Neural progenitor cell (in vitro differentiated cells): ENCODE results near the gene SYT17. TPM values are rescaled to one million over a fixed set of nuclear protein-coding genes. Genes with fewer than 3 reads are reported as not detected.
A peak's percentile ranks its signal among the peaks of the same experiment; 100 is the strongest.

Experiments used
- DNase-seq: peaks from one replicate; pipeline ENCODE4 v3.0.0-alpha.2; 2016; ENCODE audit warnings: low spot score
- H2AFZ ChIP-seq: fragments of 200-600 bp; sonication (generic); replicated peaks from 2 replicates; pipeline ENCODE4 v1.6.1; 2016; ENCODE audit warnings: antibody characterized with exemption
- H3F3A ChIP-seq: fragments of 200-600 bp; sonication (generic); 2 replicates; pipeline ENCODE4 v1.6.1; 2016; ENCODE audit warnings: antibody characterized with exemption, low read depth
- H3K27ac ChIP-seq: fragments of 200-600 bp; sonication (generic); 2 replicates; pipeline ENCODE4 v1.5.1; 2016; ENCODE audit warnings: mild to moderate bottlenecking
- H3K27me3 ChIP-seq: fragments of 200-600 bp; sonication (generic); 2 replicates; pipeline ENCODE4 v1.6.1; 2016; ENCODE audit warnings: mild to moderate bottlenecking, moderate library complexity
- H3K36me3 ChIP-seq: fragments of 200-600 bp; sonication (generic); 2 replicates; pipeline ENCODE4 v1.5.1; 2016
- H3K4me1 ChIP-seq: fragments of 200-600 bp; sonication (generic); 2 replicates; pipeline ENCODE4 v1.6.1; 2016; ENCODE audit warnings: mixed run types
- H3K4me2 ChIP-seq: fragments of 200-600 bp; sonication (generic); 2 replicates; pipeline ENCODE4 v1.6.1; 2016
- H3K4me3 ChIP-seq: fragments of 200-600 bp; sonication (generic); 2 replicates; pipeline ENCODE4 v1.5.1; 2016
- H3K79me2 ChIP-seq: fragments of 200-600 bp; sonication (generic); 2 replicates; pipeline ENCODE4 v1.6.1; 2016; ENCODE audit warnings: low read depth
- H3K9ac ChIP-seq: fragments of 200-600 bp; sonication (generic); 2 replicates; pipeline ENCODE4 v1.6.1; 2016
- H3K9me3 ChIP-seq: fragments of 200-600 bp; sonication (generic); 2 replicates; pipeline ENCODE4 v1.5.1; 2016; ENCODE audit warnings: low read depth
- H4K20me1 ChIP-seq: fragments of 200-600 bp; sonication (generic); 2 replicates; pipeline ENCODE4 v1.6.1; 2016; ENCODE audit warnings: low read depth
- H3K27ac Mint-ChIP-seq: 3 replicates; pipeline ENCODE4 v1.8.0; 2021; ENCODE audit warnings: mixed read lengths
- H3K27me3 Mint-ChIP-seq: 2 replicates; pipeline ENCODE4 v1.8.0; 2022; ENCODE audit warnings: low read depth, mild to moderate bottlenecking, inconsistent platforms, moderate library complexity, mixed read lengths; ENCODE audit not compliant: insufficient read depth
- H3K36me3 Mint-ChIP-seq: 3 replicates; pipeline ENCODE4 v1.8.0; 2021; ENCODE audit warnings: mixed read lengths
- H3K4me1 Mint-ChIP-seq: 3 replicates; pipeline ENCODE4 v1.8.0; 2021; ENCODE audit warnings: mixed read lengths
- H3K4me3 Mint-ChIP-seq: 3 replicates; pipeline ENCODE4 v1.8.0; 2021; ENCODE audit warnings: mild to moderate bottlenecking, moderate library complexity, mixed read lengths
- H3K9me3 Mint-ChIP-seq: 3 replicates; pipeline ENCODE4 v1.8.0; 2020; ENCODE audit warnings: mixed read lengths
- EZH2 ChIP-seq: fragments of 200-600 bp; sonication (generic); IDR thresholded peaks from 2 replicates; pipeline ENCODE4 v1.6.1; 2017; ENCODE audit warnings: antibody characterized with exemption, mild to moderate bottlenecking, moderate library complexity
- EZH2phosphoT487 ChIP-seq: fragments of 200-600 bp; sonication (generic); IDR thresholded peaks from 2 replicates; pipeline ENCODE4 v1.6.1; 2017; ENCODE audit warnings: antibody characterized with exemption
- total RNA-seq: library from RNA; depleted of rRNA; stranded (reverse); fragments of >200 nt; gene quantifications from 2 replicates; pipeline ENCODE4 v1.2.3, GENCODE V29; 2015; ENCODE audit warnings: low replicate concordance
- TF ChIP-seq, protein P1 (sequence below): fragments of 200-600 bp; sonication (generic); IDR thresholded peaks from 2 replicates; pipeline ENCODE4 v1.5.1; 2017; ENCODE audit warnings: antibody characterized with exemption, mild to moderate bottlenecking

Gene SYT17
- total RNA-seq, 1 donor from 2014 or later = 7.2 TPM

- no peak overlapping the region for H3K27ac Mint-ChIP-seq
- no peak overlapping the region for H3K27ac ChIP-seq
- no peaks in the 10 kb centered on the region for H3K9me3 ChIP-seq
- H2AFZ ChIP-seq = no peak overlapping the region
- H4K20me1 ChIP-seq = no peaks in the 10 kb centered on the region
- H3K27me3 ChIP-seq = no peaks in the 10 kb centered on the region
- no peak for DNase-seq
- H3K27me3 Mint-ChIP-seq = peaks cover 4% of the 10 kb centered on the region
- H3K4me1 ChIP-seq = peaks cover 19% of the 10 kb centered on the region
- H3K36me3 Mint-ChIP-seq = no peaks in the 10 kb centered on the region
- TF ChIP-seq, protein P1, sequence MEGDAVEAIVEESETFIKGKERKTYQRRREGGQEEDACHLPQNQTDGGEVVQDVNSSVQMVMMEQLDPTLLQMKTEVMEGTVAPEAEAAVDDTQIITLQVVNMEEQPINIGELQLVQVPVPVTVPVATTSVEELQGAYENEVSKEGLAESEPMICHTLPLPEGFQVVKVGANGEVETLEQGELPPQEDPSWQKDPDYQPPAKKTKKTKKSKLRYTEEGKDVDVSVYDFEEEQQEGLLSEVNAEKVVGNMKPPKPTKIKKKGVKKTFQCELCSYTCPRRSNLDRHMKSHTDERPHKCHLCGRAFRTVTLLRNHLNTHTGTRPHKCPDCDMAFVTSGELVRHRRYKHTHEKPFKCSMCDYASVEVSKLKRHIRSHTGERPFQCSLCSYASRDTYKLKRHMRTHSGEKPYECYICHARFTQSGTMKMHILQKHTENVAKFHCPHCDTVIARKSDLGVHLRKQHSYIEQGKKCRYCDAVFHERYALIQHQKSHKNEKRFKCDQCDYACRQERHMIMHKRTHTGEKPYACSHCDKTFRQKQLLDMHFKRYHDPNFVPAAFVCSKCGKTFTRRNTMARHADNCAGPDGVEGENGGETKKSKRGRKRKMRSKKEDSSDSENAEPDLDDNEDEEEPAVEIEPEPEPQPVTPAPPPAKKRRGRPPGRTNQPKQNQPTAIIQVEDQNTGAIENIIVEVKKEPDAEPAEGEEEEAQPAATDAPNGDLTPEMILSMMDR = no peak
- TF ChIP-seq EZH2phosphoT487 = no peak
- no peak overlapping the region for H3K9ac ChIP-seq
- H3K9me3 Mint-ChIP-seq = peaks cover 6% of the 10 kb centered on the region
- H3K36me3 ChIP-seq = no peaks in the 10 kb centered on the region
- H3K4me1 Mint-ChIP-seq = peaks cover 12% of the 10 kb centered on the region
- H3K4me3 ChIP-seq = no peak overlapping the region
- no peaks in the 10 kb centered on the region for H3K79me2 ChIP-seq
- no peak overlapping the region for H3K4me2 ChIP-seq
- H3F3A ChIP-seq = no peaks in the 10 kb centered on the region
- no peak overlapping the region for H3K4me3 Mint-ChIP-seq
These were observed 146.8 kb downstream of the SYT17 start for GRCh38 chr16:19314718-19315425.

DNA sequence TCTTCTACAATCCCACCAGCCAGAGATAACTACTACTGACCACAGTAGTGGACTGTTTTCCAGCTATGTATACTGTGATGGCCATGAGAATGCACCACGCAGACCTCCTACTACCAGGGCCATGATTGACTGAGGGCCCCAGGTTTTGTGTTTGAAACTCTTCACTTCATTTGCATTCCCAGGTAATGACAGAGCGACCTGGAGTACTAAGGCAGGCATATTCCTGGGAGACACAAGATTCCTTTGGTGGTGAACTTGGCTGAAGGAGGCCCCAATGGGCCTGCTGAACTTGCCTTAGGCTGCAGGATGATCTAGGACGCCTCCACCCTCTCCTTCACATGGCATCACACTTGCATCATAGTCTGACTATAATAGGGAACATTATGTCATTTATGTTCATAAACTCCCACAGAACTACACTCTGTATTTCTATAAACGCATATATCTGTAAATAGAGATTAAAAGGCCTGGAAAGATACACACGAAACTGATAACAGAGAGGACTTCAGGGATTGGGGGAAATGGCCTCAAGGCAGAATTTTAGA is 147.9 kb downstream of the SYT17 start:
- peaks cover 6% of the 10 kb centered on the region for H3K9me3 Mint-ChIP-seq
- no peaks in the 10 kb centered on the region for H3K9me3 ChIP-seq
- peak overlapping the region; percentile 15 for H3K27ac Mint-ChIP-seq
- peaks cover 12% of the 10 kb centered on the region for H3K4me1 Mint-ChIP-seq
- no peaks in the 10 kb centered on the region for H4K20me1 ChIP-seq
- no peaks in the 10 kb centered on the region for H3K36me3 Mint-ChIP-seq
- TF ChIP-seq EZH2 (no peak), EZH2phosphoT487 (no peak)
- TF ChIP-seq, protein P1 = no peak
- no peak overlapping the region for H3K4me2 ChIP-seq
- H3K27me3 ChIP-seq = no peaks in the 10 kb centered on the region
- peaks cover 19% of the 10 kb centered on the region for H3K4me1 ChIP-seq
- H3F3A ChIP-seq = no peaks in the 10 kb centered on the region
- no peaks in the 10 kb centered on the region for H3K36me3 ChIP-seq
- H3K4me3 Mint-ChIP-seq = no peak overlapping the region
- no peaks in the 10 kb centered on the region for H3K79me2 ChIP-seq
- H3K27ac ChIP-seq = no peak overlapping the region
- no peak overlapping the region for H3K4me3 ChIP-seq
- H3K27me3 Mint-ChIP-seq = peaks cover 4% of the 10 kb centered on the region
- H2AFZ ChIP-seq = no peak overlapping the region
- DNase-seq = no peak
- H3K9ac ChIP-seq = no peak overlapping the region

DNA sequence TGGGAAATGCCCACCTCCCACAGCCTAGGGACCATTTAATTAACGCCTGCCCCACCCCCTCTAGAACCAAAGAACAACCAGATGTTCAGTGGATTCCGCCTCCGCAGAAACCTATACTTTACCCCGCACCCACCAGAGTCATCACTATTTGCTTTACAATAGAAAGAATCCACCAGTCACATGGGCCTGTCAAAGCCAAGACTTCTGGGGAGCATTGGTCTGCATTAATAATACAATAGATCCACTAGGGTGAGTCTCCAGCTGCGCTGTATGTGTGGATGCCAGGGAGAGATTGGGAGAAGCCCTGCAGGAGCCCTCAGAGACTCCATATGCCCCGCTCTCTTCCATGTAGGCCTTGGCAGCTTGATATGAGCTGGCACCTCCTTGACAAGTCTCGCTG is 148.8 kb downstream of the SYT17 start:
- Histone ChIP-seq H3K27ac (no peak overlapping the region), H3K4me2 (peak overlapping the region; percentile 32), H3F3A (no peaks in the 10 kb centered on the region), H3K4me3 (no peak overlapping the region), H2AFZ (no peak overlapping the region), H3K4me1 (peaks cover 15% of the 10 kb centered on the region), H3K9me3 (no peaks in the 10 kb centered on the region), H3K36me3 (no peaks in the 10 kb centered on the region), H4K20me1 (no peaks in the 10 kb centered on the region), H3K27me3 (no peaks in the 10 kb centered on the region), H3K79me2 (no peaks in the 10 kb centered on the region), H3K9ac (no peak overlapping the region)
- no peak overlapping the region for H3K4me3 Mint-ChIP-seq
- peaks cover 6% of the 10 kb centered on the region for H3K9me3 Mint-ChIP-seq
- TF ChIP-seq EZH2phosphoT487 (no peak), EZH2 (no peak)
- TF ChIP-seq, protein P1 = no peak
- no peaks in the 10 kb centered on the region for H3K36me3 Mint-ChIP-seq
- H3K27ac Mint-ChIP-seq = no peak overlapping the region
- peak; percentile 11 for DNase-seq
- peaks cover 4% of the 10 kb centered on the region for H3K27me3 Mint-ChIP-seq
- H3K4me1 Mint-ChIP-seq = peaks cover 12% of the 10 kb centered on the region

Other genes with a start within 250 kb of the SYT17 start
- 45.2 and 69.7 TPM in 2 replicates for gene SMG1, start 241.8 kb upstream of the SYT17 start, total RNA-seq
- 6.0 and 8.2 TPM in 2 replicates for gene TMC7, start 184.3 kb upstream of the SYT17 start, total RNA-seq
- 11.8 and 22.9 TPM in 2 replicates for gene COQ7, start 100.6 kb upstream of the SYT17 start, total RNA-seq
- gene ITPRIPL2, start 54.3 kb upstream of the SYT17 start, total RNA-seq = 3.7 and 5.4 TPM in 2 replicates
- 1.9 and 8.2 TPM in 2 replicates for gene CLEC19A, start 117.5 kb downstream of the SYT17 start, total RNA-seq
- 0.32 and 0.40 TPM in 2 replicates for gene TMC5, start 249.6 kb downstream of the SYT17 start, total RNA-seq